Islet precursor cell (in vitro differentiated cells): Measurements from ENCODE around the gene ZFYVE9.

Source experiments
- DNase-seq: peaks from one replicate; pipeline ENCODE4 v3.0.0-alpha.2; 2018

The ZFYVE9 gene

DNA sequence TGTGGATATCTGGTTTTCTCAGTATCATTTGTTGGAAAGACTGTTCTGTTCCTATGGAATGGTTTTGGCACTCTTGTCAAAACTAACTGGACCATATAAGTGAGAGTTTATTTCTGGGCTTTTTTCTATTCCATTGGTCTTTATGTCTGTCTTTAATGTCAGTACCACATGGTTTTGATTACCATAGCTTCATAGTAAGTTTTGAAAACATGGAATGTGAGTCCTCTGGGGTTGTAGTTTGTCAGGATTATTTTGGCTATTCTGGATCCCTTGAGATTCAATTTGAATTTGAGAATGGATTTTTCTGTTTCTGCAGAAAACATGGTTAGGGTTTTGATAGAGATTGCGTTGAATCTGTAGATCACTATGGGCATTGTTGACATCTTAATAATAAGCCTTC lies 107.9 kb downstream of the ZFYVE9 start:
- no peak for DNase-seq

DNA sequence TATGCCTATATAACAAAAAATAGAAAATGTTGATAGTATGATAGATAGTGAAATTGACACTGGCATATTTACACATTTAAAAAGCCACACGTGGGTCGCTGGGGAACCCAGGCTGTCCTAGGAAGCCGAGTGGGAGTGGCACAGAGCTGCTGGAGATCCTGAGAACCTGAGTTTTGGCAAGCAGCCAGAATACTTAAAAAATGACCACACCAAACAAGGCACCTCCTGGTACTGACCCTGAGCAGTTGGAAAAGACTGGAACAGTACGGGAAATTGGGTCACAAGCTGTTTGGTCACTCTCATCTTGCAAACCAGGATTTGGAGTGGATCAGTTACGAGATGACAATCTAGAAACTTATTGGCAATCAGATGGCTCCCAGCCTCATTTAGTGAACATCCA lies 111.5 kb downstream of the ZFYVE9 start:
- no peak for DNase-seq

DNA sequence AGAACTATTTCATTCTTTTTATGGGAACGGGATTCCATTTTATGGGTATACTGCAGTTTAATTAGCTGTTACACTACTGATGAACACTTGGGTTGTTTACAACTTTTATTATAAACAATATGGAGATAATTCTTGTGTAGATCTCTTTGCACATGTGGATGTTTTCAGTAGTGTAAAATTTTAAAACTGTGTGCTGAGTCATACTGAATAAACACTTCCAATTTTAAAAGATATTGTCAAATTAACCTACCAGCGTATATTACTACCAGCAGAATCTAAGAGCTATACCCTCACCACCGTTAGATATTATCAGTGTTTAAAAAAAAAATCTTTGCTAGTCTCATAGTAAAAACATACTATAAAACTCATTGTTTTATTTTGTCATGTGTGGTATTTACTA lies 118.0 kb downstream of the ZFYVE9 start:
- no peak for DNase-seq

DNA sequence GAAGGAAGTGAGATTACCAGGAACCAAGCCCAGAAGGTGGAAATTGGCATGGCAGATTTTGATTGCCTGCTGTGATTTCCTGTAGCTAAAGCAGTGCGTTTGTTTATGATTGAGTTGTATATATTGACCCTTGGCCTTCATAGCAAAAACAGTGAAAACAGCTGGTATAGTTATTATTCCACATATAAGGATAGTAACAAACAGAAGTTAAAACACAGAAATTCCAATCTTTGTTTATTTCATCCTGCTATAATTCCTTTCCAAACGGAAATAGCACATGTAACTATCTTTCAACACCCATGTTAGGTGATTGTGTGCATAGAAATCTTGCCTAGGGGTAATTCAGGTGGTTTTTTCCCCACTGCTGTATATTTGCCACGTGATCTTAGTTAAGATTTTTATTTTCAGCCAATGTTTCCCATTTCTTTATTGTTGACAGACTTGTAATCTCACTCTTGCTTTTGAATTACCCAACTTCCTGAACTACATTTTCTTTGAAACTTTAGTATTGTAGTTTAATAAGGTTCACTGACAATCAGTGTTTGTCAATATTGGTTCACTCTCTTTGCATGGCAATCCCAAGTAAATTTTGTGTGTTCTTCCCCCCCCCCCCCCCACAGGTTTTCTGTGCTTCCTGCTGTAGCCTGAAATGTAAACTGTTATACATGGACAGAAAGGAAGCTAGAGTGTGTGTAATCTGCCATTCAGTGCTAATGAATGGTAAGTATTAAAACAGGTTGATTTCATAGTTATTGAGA lies 121.4 kb downstream of the ZFYVE9 start:
- DNase-seq, result no peak

DNA sequence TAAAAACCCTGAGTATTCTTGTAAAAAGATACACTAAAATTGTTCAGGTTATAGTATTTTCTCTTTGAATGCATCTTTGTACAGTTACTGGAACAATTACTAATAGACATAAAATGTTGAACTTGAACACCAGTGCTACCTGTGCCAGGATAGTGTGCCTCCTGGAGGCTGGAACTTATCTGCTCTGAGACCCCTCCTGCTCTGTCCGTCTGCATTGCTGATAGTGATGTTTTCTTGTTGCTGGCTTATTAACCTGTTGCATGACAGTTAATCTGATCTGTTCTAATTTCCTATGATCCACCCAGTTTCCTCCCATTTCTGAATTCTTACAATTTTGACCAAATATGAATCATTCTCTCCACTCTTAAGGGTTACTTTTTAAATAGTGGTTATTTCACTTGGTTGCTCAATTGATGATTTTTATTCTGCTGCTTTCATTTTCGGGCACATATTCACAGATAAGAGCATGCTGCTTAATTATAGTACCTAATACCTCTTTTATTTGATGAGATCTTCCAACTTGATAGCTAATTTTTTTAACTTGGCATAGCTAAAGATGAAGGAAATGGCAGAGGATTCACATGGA lies 122.7 kb downstream of the ZFYVE9 start:
- DNase-seq, result no peak

DNA sequence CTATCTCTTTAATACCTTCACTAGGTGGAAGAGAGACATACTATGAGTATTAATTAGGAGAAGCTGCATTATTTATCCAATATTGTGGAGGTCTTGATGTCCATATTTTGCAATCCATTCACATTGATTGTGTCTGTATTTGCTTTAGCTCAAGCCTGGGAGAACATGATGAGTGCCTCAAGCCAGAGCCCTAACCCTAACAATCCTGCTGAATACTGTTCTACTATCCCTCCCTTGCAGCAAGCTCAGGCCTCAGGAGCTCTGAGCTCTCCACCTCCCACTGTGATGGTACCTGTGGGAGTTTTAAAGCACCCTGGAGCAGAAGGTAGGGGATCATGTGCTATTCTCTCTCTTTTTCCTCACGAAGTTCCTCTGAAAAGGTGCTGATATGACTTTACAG lies 124.6 kb downstream of the ZFYVE9 start:
- DNase-seq, result no peak

DNA sequence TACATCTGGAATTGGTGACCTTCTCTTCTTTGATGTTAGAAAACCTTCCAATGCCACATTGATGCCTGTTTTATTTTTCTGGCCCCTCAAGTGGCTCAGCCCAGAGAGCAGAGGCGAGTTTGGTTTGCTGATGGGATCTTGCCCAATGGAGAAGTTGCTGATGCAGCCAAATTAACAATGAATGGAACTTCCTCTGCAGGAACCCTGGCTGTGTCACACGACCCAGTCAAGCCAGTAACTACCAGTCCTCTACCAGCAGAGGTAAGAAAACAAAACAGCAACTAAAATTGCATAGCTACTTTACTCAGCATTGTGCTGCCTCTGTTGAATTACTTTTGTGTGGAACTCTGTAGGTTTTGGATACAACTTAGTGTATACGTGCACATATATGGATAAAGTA lies 126.5 kb downstream of the ZFYVE9 start:
- peak; percentile 75 for DNase-seq

DNA sequence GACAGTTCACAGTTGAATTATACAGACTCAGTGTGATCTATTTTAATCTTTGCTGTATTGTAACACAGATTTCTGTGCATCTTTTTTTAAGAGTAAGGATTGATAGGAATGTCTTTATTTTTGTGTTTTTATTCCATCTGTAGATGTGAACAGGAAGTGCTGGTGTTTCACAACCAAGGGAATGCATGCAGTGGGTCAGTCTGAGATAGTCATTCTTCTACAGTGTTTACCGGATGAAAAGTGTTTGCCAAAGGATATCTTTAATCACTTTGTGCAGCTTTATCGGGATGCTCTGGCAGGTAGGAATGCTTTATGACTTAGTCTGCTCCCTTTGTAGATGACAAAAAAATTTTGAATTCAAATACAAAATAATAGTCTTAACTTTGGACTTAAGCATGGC lies 139.6 kb downstream of the ZFYVE9 start:
- no peak for DNase-seq

DNA sequence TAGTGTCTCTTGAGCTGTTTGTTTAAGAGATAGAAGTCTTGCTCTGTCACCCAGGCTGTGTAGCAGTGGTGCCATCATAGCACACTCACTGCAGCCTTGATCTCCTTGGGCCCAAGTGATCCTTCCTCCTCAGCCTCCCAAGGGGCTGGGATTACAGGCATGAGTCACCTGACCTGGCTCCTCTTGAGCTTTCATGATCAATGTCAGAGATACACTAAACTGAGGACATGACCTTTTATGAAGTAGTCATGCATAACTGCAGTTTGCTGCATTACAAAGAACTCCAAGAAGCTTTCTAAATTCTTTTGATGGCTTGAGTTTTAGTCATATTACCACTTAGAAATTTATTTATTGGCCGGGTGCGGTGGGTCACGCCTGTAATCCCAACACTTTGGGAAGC lies 146.4 kb downstream of the ZFYVE9 start:
- DNase-seq, result no peak

DNA sequence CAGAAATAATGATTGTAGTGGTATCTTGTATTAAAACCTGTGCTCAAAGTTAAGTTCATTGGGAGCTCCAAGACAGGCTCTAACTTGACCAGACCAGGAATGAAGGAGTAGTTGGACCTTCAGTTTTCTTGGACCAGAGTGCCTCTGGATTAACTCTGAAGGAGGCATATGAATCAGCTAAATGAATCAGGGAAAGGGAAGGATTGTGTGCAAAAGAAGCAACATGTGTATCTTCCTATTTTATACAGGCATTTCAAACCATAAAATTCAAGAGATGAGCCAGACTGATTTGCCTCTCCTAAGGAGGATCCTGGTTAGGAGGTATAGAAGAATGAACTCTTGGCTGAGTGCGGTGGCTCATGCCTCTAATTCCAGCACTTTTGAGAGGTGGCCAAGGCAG lies 152.7 kb downstream of the ZFYVE9 start:
- no peak for DNase-seq

DNA sequence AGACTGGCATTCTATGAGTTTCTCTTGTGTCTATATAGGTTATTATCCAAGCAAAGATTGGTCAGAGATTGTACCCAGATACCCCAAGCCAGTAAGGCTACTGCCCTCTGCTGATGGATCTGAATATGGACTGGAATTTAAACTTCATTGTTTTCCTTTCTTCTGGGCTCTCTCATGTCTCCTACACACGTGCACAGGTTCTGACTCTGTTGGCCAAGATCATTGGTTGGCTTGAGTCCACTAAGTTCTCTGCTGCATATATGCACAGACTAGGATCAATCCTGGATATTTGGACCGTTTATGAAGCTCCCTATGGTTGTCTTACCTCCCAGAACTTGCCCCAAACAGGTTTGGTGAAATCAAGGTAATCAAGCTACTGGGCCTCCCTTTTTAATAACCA lies 154.5 kb downstream of the ZFYVE9 start:
- DNase-seq, result no peak

DNA sequence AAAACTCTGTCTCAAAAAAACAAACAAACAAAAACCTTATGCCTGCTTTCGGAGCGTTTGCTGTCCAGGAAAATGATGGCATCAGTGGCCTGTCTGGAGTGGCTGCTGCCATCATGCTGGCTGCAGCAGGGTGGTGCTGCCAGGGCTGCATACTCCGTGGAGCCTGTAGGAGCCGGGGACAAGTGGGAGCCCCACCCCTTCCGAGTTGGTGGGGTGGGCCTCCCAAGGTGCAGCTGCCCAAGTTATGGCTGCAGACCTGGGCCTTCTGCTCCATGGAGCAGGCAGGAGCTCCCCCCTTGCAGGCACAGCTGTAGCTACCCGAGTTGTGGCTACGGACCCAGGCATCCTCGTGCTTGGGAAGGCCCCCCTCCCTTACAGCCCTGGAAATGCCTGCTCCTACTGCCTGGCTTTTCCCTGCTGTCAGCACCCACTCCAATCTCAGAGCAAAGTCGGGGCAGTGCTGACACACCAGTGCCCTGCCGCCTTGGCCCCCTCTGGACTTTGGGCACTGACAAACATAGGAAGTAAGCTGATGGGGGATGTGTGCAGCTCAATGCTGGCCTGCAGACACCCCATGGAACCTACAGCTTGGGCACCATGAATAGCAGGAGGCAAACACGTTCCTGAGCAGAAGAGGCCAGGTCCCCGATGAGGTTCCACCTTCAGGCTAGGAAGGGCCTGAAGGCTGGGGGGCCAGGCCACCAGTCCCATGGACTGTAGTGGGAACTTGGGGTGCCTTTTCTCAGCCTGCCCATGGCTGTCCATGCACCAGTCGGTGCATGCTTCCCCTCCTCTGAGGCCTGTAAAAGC lies 163.7 kb downstream of the ZFYVE9 start:
- no peak for DNase-seq

DNA sequence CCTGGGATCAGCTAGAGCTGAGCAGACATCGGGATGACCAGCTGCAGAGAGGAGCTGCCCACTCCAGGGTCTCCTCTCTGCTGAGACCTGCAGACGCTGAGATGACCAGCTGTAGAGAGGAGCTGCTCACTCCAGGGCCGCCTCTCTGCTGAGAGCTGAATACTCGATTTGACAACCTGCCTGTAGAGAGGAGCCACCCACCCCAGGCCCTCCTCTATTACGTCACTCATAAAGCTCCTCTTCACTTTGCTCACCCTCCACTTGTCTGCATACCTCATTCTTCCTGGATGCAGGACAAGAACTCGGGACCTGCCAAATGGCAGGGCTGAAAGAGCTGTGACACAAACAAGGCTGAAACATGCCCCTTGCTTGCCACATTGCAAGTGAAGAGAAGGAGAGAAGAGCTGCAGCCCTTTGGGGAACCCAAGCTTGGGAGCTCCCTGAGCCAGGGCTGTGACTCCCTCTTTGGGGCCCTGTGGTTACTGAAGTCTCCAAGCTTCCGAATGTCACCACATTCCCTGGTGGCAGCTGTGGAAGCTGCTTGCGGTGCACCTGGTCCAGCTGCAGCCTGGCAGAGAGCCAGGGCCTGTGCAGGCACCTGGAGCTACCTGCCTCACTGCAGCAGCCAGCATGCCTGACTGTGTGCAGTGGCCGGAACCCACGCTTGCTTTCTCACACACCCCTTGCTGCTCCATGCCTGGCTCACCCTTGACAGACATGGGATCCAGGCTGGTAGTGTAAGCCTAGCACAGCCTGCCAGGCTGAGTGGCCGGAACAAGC lies 164.5 kb downstream of the ZFYVE9 start:
- DNase-seq, result peak; percentile 51

DNA sequence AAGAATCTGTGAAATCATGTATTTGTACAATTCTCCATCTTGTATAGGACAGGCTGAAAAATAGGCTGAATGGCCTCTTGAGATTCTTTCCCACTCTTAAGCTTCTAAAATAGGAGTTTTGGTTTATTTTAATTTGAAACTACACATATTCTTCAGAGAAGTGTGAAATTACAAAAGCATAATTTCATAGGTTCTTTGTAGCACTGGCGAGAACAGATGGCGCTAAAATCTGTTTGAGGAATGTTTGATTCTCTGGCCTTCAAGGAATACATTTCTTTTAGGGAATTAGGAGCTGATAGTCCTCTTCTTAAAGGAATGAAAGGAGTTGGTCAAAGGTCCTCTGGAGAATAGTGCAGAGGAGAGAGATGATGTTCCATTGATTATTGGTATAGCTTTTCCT lies 179.2 kb downstream of the ZFYVE9 start:
- no peak for DNase-seq

DNA sequence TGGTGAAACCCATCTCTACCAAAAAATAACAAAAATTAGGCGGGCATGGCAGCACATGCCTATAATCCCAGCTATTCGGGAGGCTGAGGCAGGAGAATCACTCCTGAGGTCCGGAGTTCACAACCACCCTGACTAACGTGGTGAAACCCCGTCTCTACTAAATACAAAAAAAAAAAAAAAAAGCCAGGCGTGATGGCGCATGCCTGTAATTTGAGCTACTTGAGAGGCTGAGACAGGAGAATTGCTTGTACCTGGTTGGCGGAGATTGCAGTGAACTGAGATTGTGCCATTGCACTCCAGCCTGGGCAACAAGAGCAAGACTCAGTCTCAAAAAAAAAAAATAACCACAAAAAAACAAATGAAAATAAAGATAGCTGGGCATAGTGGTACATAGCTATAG lies 181.8 kb downstream of the ZFYVE9 start:
- no peak for DNase-seq

DNA sequence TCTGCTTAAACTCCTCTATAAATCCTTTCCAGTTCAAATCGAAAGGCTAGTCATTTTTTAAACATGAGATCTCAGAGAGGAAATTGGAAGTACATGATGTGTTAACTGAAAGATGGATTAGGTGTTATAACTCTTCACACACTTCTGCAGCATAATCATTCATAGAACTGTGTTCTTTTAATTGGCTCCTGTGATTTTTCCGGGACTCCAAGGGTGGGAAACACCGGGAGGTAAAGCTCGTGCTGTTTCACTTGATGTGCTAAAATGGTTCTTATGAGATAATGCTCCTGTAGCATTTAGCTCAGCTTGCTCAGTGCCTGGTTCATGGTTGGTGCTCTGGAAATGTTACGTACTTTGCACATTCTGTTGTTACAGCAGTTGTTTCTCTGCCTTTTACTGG lies 183.9 kb downstream of the ZFYVE9 start:
- DNase-seq, result no peak

DNA sequence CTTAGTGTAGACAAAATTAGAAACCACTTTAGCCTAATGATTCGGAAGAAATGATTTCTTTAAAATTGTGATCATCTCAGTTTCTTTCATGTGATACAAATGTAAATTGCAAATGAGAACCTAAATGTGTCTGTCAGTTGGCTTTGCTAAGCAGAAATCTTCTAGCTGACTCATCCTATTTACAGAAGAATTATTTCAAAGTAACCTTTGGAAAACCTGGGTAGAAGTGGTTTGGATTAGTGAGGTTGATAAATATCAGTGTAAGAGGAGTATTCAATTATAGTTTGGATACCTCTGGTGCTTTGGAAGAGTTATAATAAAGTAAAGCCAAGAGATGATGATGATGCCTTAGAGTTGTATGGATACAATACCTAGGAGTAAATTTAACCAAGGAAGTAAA lies 186.7 kb downstream of the ZFYVE9 start:
- DNase-seq, result no peak

DNA sequence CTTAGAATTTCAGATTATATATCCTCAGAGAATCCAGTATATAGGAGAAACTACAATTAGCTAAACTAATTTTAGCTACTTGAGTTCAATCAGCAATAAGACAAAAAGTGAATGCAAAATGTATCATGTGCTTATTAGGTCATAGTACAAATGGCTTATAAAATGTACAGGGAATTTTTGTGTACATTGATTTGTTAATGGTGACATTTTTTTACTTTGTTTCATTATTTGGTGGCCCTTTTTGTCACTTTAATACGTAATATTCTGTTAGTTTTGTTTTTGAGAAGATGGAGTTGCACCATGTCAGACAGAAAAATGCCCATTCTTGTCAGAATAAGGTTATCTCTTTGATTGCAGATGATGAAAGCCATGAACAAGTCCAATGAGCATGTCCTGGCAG lies 190.5 kb downstream of the ZFYVE9 start:
- DNase-seq, result no peak

DNA sequence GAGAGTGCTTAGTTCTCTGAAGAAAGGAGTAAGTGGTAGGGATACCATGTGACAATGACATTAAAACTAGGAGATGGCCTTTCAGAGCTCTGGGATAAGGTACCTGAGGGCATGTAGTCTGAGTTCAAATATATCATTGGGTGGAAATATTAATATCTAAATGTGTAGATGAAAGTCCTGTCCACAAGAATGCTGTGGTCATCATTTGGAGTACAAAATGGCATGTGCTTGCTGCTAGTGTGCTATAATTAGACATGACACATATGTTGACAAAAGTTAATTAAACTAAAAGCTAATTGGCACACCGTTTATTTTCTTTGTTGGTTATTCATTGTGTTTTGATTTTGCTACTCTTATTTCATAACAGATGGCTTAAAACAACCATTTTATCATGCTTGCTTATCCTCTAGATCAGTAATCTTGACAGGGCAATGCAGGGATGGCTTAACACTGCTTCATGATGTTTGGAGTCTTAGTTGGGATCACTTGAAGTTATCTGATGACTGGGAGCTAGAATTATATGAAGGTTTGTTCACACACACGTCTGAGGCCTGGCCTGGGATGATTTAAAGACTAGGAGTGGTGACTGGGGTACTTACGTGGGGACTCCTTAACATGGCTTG lies 193.1 kb downstream of the ZFYVE9 start:
- DNase-seq, result no peak

DNA sequence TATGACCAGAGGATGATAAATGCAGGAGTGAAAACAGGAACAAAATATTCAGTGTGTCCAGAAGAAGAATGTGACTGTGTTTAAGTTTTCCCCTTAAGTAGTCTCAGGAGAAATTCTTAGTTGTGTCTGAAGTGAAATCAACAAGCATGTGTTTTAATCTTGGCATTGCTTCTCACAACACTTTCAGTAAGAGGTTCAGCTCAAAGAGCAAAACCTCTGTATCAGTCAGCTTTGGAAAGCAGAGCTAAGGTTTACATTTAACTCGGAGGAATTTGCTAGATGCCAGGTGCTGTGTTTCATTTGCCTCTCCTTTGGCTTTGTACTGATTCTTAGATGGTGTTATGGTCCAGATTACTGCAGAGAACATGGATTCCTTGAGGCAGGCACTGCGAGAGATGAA lies 195.6 kb downstream of the ZFYVE9 start:
- no peak for DNase-seq

DNA sequence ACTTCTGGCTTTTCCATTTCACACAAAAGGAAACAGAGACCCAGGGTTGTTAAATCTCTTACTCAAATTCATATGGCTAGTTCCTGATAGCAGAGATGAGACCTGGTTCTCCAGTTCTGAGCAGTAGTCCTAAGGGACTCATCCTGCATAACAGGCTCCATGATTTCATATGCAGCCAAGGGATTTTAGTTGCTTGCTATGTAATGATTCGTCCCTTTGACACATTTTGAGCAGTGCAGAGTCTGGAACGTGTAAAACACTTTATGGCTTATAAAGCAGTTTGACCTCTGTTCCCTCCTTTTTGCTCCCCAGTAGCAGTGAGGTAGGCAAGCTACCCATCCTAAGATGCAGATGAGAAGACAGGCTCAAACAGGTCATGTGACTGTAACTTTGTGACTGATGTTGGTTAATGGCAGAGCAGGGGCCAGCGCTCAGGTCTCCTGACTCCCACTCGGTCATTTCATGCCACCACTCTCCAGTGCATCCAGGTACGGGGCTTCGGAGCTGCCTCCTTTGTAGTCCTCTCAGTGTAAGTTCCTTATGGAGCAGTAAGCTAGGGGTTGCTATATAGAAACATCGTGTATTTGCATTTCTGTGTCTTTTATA lies 199.9 kb downstream of the ZFYVE9 start:
- peak; percentile 18 for DNase-seq

DNA sequence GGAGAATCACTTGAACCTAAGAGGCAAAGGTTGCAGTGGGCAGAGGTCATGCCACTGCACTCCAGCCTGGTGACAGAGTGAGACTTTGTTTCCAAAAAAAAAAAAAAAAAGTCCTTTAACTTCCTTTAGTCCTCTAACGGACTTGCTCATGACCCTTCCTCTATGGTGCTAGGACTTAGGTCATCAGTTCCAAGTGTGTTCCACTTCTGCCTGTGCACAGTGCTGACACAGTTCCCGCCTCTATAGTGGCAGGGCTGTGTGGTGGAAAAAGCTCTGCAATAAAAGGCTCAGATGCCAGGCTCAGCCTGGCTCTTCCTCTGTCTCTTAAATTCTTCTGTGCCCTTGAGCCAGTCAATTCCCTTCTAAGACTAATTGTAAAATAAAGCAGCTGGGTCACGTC lies 202.1 kb downstream of the ZFYVE9 start:
- DNase-seq, result no peak

DNA sequence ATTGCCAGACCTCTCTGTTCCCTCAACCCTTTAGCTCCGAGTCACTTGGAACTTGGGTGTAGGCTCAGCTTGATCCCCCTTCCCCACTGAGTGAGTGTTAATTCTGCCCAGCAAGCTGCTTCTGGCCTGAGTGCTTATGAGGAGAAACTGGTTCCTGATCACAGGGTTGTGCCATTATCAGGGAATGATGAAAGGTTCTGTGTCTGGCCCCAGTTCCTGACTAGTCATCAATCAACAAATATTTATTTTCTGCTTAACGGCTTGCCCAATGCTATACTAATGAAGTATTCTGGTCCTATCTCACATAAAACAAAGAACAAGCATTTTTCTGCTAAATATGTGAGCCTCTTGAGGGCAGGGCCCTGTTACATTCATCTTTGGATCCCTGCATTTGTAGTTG lies 203.4 kb downstream of the ZFYVE9 start:
- DNase-seq, result no peak
